Measurements from ENCODE around the gene HSF4.

The HSF4 gene

GRCh38 chr16:67128417-67128816 is 36.1 kb upstream of the HSF4 start:
- H3K4me3 ChIP-seq (replicated peaks; ENCODE audit: insufficient read depth, low read length): no peak overlapping the region
- H3K27ac ChIP-seq (replicated peaks): no peak overlapping the region
- H3K27me3 ChIP-seq (ENCODE audit: insufficient read depth, poor library complexity, severe bottlenecking): no peaks in the 10 kb centered on the region
- no peak for DNase-seq (ENCODE audit: low read depth in 1 of 2, low spot score in 1 of 2)
- TF ChIP-seq SPI1 (IDR thresholded peaks at IDR 0.05; ENCODE audit: borderline replicate concordance, low read depth) (no peak), CTCF (IDR thresholded peaks at IDR 0.05; ENCODE audit: insufficient read depth, low read length) (no peak), POLR2AphosphoS5 (IDR thresholded peaks at IDR 0.05; ENCODE audit: low read depth) (no peak), GABPA (IDR thresholded peaks at IDR 0.05; ENCODE audit: low read depth) (no peak), REST (IDR thresholded peaks at IDR 0.05; ENCODE audit: insufficient replicate concordance, low read depth) (no peak)

GRCh38 chr16:67128887-67129286 is 35.7 kb upstream of the HSF4 start:
- Histone ChIP-seq H3K4me3 (replicated peaks; ENCODE audit: insufficient read depth, low read length) (no peak overlapping the region), H3K27ac (replicated peaks) (no peak overlapping the region), H3K27me3 (ENCODE audit: insufficient read depth, poor library complexity, severe bottlenecking) (no peaks in the 10 kb centered on the region)
- TF ChIP-seq POLR2AphosphoS5 (IDR thresholded peaks at IDR 0.05; ENCODE audit: low read depth) (no peak), SPI1 (IDR thresholded peaks at IDR 0.05; ENCODE audit: borderline replicate concordance, low read depth) (no peak), GABPA (IDR thresholded peaks at IDR 0.05; ENCODE audit: low read depth) (no peak), CTCF (IDR thresholded peaks at IDR 0.05; ENCODE audit: insufficient read depth, low read length) (no peak), REST (IDR thresholded peaks at IDR 0.05; ENCODE audit: insufficient replicate concordance, low read depth) (no peak)
- DNase-seq (ENCODE audit: low read depth in 1 of 2, low spot score in 1 of 2): no peak

GRCh38 chr16:67129422-67129821 is 35.1 kb upstream of the HSF4 start:
- TF ChIP-seq REST (IDR thresholded peaks at IDR 0.05; ENCODE audit: insufficient replicate concordance, low read depth): no peak
- TF ChIP-seq GABPA (IDR thresholded peaks at IDR 0.05; ENCODE audit: low read depth): no peak
- TF ChIP-seq SPI1 (IDR thresholded peaks at IDR 0.05; ENCODE audit: borderline replicate concordance, low read depth): no peak
- TF ChIP-seq POLR2AphosphoS5 (IDR thresholded peaks at IDR 0.05; ENCODE audit: low read depth): no peak
- no peak for TF ChIP-seq CTCF (IDR thresholded peaks at IDR 0.05; ENCODE audit: insufficient read depth, low read length)
- H3K4me3 ChIP-seq (replicated peaks; ENCODE audit: insufficient read depth, low read length): no peak overlapping the region
- H3K27me3 ChIP-seq (ENCODE audit: insufficient read depth, poor library complexity, severe bottlenecking): no peaks in the 10 kb centered on the region
- no peak overlapping the region for H3K27ac ChIP-seq (replicated peaks)
- DNase-seq (ENCODE audit: low read depth in 1 of 2, low spot score in 1 of 2): no peak
